ENCODE data around the gene ACP5.
"Not testable (repeated sequence)": the region's sequence is repeated elsewhere in the genome, so short reads cannot be mapped to it uniquely, and the experiment has no call there.

ACP5 gene

GRCh38 chr19:11586331-11586730 lies 8.9 kb upstream of the ACP5 start:
- Mint-ChIP-seq H3K27me3 (ENCODE audit: low read depth, poor library complexity) (peaks cover 49% of the 10 kb centered on the region), H3K27ac (no peak overlapping the region)

GRCh38 chr19:11581740-11582139 lies 4.3 kb upstream of the ACP5 start:
- no peak for DNase-seq
- TF ChIP-seq CTCF (IDR thresholded peaks at IDR 0.05) = no peak
- H3K4me1 Mint-ChIP-seq = peaks cover 25% of the 10 kb centered on the region
- H3K27ac Mint-ChIP-seq = no peak overlapping the region
- H3K36me3 Mint-ChIP-seq (ENCODE audit: low read depth) = no peaks in the 10 kb centered on the region
- H3K9me3 Mint-ChIP-seq = no peaks in the 10 kb centered on the region
- H3K27me3 Mint-ChIP-seq (ENCODE audit: low read depth, poor library complexity) = peaks cover 78% of the 10 kb centered on the region
- H3K4me3 Mint-ChIP-seq = no peak overlapping the region

More at GRCh38 chr19:11586331-11586730, 8.9 kb upstream of the ACP5 start:
- TF ChIP-seq CTCF (IDR thresholded peaks at IDR 0.05) = no peak
- DNase-seq = no peak
- H3K9me3 Mint-ChIP-seq = no peaks in the 10 kb centered on the region
- peaks cover 8% of the 10 kb centered on the region for H3K4me1 Mint-ChIP-seq
- no peak overlapping the region for H3K4me3 Mint-ChIP-seq
- no peaks in the 10 kb centered on the region for H3K36me3 Mint-ChIP-seq (ENCODE audit: low read depth)

- Mint-ChIP-seq H3K27ac (no peak overlapping the region), H3K36me3 (ENCODE audit: low read depth) (no peaks in the 10 kb centered on the region), H3K27me3 (ENCODE audit: low read depth, poor library complexity) (peaks cover 74% of the 10 kb centered on the region), H3K9me3 (no peaks in the 10 kb centered on the region), H3K4me1 (peaks cover 30% of the 10 kb centered on the region), H3K4me3 (no peak overlapping the region)
- DNase-seq = no peak
- TF ChIP-seq CTCF (IDR thresholded peaks at IDR 0.05) = no peak
Observed at GRCh38 chr19:11580116-11580515, 2.7 kb upstream of the ACP5 start.

- no peak overlapping the region for H3K27ac Mint-ChIP-seq
- H3K9me3 Mint-ChIP-seq = no peaks in the 10 kb centered on the region
- no peak for TF ChIP-seq CTCF (IDR thresholded peaks at IDR 0.05)
- H3K27me3 Mint-ChIP-seq (ENCODE audit: low read depth, poor library complexity) = peaks cover 62% of the 10 kb centered on the region
- DNase-seq = peak; percentile 29
- peaks cover 30% of the 10 kb centered on the region for H3K4me1 Mint-ChIP-seq
- peak overlapping the region; percentile 44 for H3K4me3 Mint-ChIP-seq
- no peaks in the 10 kb centered on the region for H3K36me3 Mint-ChIP-seq (ENCODE audit: low read depth)
Observed at GRCh38 chr19:11578258-11579142, 1.1 kb upstream of the ACP5 start.

GRCh38 chr19:11576227-11576626 lies 1.2 kb downstream of the ACP5 start:
- Mint-ChIP-seq H3K4me3 (no peak overlapping the region), H3K36me3 (ENCODE audit: low read depth) (no peaks in the 10 kb centered on the region), H3K9me3 (no peaks in the 10 kb centered on the region), H3K27me3 (ENCODE audit: low read depth, poor library complexity) (peaks cover 42% of the 10 kb centered on the region), H3K27ac (no peak overlapping the region), H3K4me1 (peaks cover 21% of the 10 kb centered on the region)
- no peak for TF ChIP-seq CTCF (IDR thresholded peaks at IDR 0.05)
- DNase-seq = no peak

- no peak for DNase-seq
- no peak for TF ChIP-seq CTCF (IDR thresholded peaks at IDR 0.05)
- Mint-ChIP-seq H3K27me3 (ENCODE audit: low read depth, poor library complexity) (peaks cover 26% of the 10 kb centered on the region), H3K27ac (no peak overlapping the region), H3K4me3 (no peak overlapping the region), H3K9me3 (no peaks in the 10 kb centered on the region), H3K36me3 (ENCODE audit: low read depth) (no peaks in the 10 kb centered on the region), H3K4me1 (peaks cover 16% of the 10 kb centered on the region)
Observed at GRCh38 chr19:11574689-11575088, 2.8 kb downstream of the ACP5 start.

GRCh38 chr19:11573763-11574162 lies 3.7 kb downstream of the ACP5 start:
- Mint-ChIP-seq H3K4me1 (peaks cover 16% of the 10 kb centered on the region), H3K27me3 (ENCODE audit: low read depth, poor library complexity) (peaks cover 18% of the 10 kb centered on the region)
- not testable (repeated sequence) for H3K27ac Mint-ChIP-seq; H3K36me3 Mint-ChIP-seq (ENCODE audit: low read depth); DNase-seq; H3K9me3 Mint-ChIP-seq; H3K4me3 Mint-ChIP-seq

- DNase-seq = not testable (repeated sequence)
Observed at GRCh38 chr19:11573354-11573753, 4.1 kb downstream of the ACP5 start.

More at GRCh38 chr19:11573354-11573753, 4.1 kb downstream of the ACP5 start:
- Mint-ChIP-seq H3K4me1 (peaks cover 16% of the 10 kb centered on the region), H3K27me3 (ENCODE audit: low read depth, poor library complexity) (peaks cover 16% of the 10 kb centered on the region)
- H3K9me3 Mint-ChIP-seq; H3K27ac Mint-ChIP-seq; H3K4me3 Mint-ChIP-seq; H3K36me3 Mint-ChIP-seq (ENCODE audit: low read depth): not testable (repeated sequence)

All from nephron progenitor cell (in vitro differentiated cells).